HFF-Myc (cell line): Measurements from ENCODE around the gene SCGB3A1.

Source experiments
- DNase-seq: peaks from one replicate; pipeline ENCODE4 v3.0.0-alpha.2; 2011; ENCODE audit warnings: low read depth; ENCODE audit errors: extremely low read depth
- H3K4me3 ChIP-seq: replicated peaks from 2 replicates; pipeline ENCODE4 v1.5.1; 2011; ENCODE audit warnings: low read depth, mild to moderate bottlenecking, control low read depth, low read length
- CTCF ChIP-seq: IDR thresholded peaks from 2 replicates; pipeline ENCODE4 v1.5.1; 2012; ENCODE audit warnings: mild to moderate bottlenecking, low read depth, low read length, control low read depth; ENCODE audit errors: missing control alignments

SCGB3A1 gene

GRCh38 chr5:180619563-180619915, 28.2 kb upstream of the SCGB3A1 start:
- TF ChIP-seq CTCF: no peak
- H3K4me3 ChIP-seq: no peak overlapping the region
- no peak for DNase-seq

- peak; percentile 41 for TF ChIP-seq CTCF
- H3K4me3 ChIP-seq: peak overlapping the region; percentile 28
- DNase-seq: no peak
Observed at GRCh38 chr5:180618829-180619562, 27.7 kb upstream of the SCGB3A1 start.

- peak overlapping the region; percentile 28 for H3K4me3 ChIP-seq
- TF ChIP-seq CTCF: no peak
- DNase-seq: no peak
Observed at GRCh38 chr5:180618487-180618828, 27.2 kb upstream of the SCGB3A1 start.

- H3K4me3 ChIP-seq: no peak overlapping the region
- no peak for TF ChIP-seq CTCF
- no peak for DNase-seq
Observed at GRCh38 chr5:180613814-180614188, 22.5 kb upstream of the SCGB3A1 start.

GRCh38 chr5:180613188-180613813, 22.0 kb upstream of the SCGB3A1 start:
- TF ChIP-seq CTCF: no peak
- no peak overlapping the region for H3K4me3 ChIP-seq
- no peak for DNase-seq

- no peak for TF ChIP-seq CTCF
- H3K4me3 ChIP-seq: no peak overlapping the region
- no peak for DNase-seq
Observed at GRCh38 chr5:180612683-180613082, 21.4 kb upstream of the SCGB3A1 start.
